ENCODE results near the gene CYBC1.

The CYBC1 gene

DNA sequence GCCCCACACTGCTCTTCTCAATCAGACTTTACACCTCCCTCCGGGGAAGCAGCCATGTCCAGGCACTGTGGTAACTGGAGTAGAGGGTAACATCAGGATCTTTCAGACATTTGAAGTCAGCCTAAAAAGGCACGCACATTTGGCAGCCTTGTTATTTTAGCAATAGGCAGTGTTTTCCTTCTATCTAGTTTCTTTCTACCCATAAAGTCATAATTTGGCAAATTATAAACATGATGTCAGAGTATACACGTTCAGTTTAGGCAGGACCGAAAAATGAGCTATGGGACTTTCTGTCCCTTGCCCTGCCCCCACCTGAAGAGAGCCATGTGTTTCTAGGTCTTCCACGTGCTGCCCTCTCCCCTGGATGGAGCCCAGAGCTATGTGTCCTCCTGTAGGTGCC, 29.1 kb upstream of the CYBC1 start:
- Histone ChIP-seq H3K9me3 (no peaks in the 10 kb centered on the region), H3K4me1 (no peaks in the 10 kb centered on the region), H3K4me3 (ENCODE audit: low read depth, low read length) (no peak overlapping the region), H3K36me3 (peaks cover 61% of the 10 kb centered on the region), H3K27me3 (no peaks in the 10 kb centered on the region)
- DNase-seq: no peak
- TF ChIP-seq, protein P1, sequence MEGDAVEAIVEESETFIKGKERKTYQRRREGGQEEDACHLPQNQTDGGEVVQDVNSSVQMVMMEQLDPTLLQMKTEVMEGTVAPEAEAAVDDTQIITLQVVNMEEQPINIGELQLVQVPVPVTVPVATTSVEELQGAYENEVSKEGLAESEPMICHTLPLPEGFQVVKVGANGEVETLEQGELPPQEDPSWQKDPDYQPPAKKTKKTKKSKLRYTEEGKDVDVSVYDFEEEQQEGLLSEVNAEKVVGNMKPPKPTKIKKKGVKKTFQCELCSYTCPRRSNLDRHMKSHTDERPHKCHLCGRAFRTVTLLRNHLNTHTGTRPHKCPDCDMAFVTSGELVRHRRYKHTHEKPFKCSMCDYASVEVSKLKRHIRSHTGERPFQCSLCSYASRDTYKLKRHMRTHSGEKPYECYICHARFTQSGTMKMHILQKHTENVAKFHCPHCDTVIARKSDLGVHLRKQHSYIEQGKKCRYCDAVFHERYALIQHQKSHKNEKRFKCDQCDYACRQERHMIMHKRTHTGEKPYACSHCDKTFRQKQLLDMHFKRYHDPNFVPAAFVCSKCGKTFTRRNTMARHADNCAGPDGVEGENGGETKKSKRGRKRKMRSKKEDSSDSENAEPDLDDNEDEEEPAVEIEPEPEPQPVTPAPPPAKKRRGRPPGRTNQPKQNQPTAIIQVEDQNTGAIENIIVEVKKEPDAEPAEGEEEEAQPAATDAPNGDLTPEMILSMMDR (IDR thresholded peaks at IDR 0.05; ENCODE audit: low read depth, low read length): no peak

DNA sequence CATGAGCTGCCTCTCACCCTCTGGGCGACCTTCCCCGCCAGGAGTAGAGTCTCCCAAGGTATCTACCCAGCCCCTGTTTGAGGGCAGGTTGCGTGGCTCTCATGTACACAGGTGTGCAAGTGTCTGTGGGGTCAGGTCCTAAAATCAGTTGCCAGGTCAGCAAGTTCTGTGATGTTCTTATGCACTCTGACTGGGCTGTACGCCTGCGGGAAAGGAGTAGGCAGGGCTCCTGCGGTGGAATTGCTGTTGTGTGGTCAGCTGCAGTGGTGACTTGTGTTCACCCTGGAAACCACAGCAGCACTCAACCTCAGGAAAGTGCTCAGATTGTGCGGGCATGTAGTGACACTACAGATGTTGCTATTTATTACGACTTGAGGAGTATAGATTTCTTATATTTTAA, 27.4 kb upstream of the CYBC1 start:
- Histone ChIP-seq H3K36me3 (peaks cover 62% of the 10 kb centered on the region), H3K27me3 (no peaks in the 10 kb centered on the region), H3K4me3 (ENCODE audit: low read depth, low read length) (no peak overlapping the region), H3K9me3 (no peaks in the 10 kb centered on the region), H3K4me1 (no peaks in the 10 kb centered on the region)
- no peak for DNase-seq
- TF ChIP-seq, protein P1 (IDR thresholded peaks at IDR 0.05; ENCODE audit: low read depth, low read length): no peak

DNA sequence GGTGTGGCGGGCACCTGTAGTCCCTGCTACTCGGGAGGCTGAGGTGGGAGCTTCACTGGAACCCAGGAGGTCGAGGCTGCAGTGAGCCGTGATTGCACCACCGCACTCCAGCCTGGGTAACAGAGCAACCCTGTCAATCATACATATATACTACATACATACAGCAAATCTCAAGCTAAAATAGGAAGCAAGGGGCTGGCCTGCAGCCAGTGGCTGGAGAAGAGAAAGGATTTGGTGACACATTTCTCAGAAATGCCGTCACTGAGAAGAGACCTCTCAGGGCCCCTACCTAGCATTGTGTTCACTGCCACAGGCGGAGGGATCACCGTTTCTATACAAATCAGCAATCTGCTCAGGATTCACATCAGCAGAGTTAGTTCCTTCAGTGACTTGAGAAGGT, 24.9 kb upstream of the CYBC1 start:
- Histone ChIP-seq H3K4me1 (no peaks in the 10 kb centered on the region), H3K4me3 (ENCODE audit: low read depth, low read length) (no peak overlapping the region), H3K36me3 (peaks cover 59% of the 10 kb centered on the region), H3K9me3 (no peaks in the 10 kb centered on the region), H3K27me3 (no peaks in the 10 kb centered on the region)
- DNase-seq: no peak
- TF ChIP-seq, protein P1 (IDR thresholded peaks at IDR 0.05; ENCODE audit: low read depth, low read length): no peak

DNA sequence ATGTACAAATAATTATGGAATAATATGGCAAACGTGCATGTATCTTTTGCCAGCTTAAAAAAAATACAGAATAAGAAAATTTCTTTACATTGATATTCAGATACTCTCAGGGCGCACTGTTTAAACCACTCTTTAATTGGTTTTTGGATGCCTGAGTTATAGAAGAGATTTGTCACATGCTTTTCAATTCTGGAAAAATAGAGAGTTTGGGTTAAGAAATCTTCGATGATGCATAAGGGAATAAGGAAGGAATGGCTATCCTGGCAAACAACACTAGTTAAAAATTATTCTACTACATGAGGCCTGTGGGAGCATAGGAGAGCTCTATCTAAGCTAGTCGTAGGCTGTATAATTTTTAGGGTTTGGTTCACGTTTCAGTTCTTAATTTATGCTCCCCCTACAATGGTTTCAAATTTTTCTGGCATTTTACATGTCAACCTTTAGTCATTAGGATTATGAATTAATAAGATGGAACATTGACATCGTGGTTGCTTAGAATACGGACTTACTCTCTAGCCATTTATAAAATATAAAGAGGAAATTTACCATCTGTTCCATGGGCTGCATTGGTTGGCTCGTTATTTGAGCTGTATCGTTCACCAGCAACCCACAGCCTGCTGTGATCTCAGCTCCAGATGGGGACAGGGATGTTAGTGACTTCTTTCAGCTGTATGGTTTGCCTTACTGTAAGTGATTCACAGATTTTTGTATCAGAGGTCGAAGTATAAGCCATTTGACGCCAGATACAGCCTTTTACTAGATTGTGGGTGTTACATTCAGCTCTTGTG, 23.9 kb upstream of the CYBC1 start:
- TF ChIP-seq, protein P1 (IDR thresholded peaks at IDR 0.05; ENCODE audit: low read depth, low read length): no peak
- peaks cover 57% of the 10 kb centered on the region for H3K36me3 ChIP-seq
- no peak for DNase-seq
- no peaks in the 10 kb centered on the region for H3K4me1 ChIP-seq
- no peak overlapping the region for H3K4me3 ChIP-seq (ENCODE audit: low read depth, low read length)
- no peaks in the 10 kb centered on the region for H3K27me3 ChIP-seq
- no peaks in the 10 kb centered on the region for H3K9me3 ChIP-seq

DNA sequence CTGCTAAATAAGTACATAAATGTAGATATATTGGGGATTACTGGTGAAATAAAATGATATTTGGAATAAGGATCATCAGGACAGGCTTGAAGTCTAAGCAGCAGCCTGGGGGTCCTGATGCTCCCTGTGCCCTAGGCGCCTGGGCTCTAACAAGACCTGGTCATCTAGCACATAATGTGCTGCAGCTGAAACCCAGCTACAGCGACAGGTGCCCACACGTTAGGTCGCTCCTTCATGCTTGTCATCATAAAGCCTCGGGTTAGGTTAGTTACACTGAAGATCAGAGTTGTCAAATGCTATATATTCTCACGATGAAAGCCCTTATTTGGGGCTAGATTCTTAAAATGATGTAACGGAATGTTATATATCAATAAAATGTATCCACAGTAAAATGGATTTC, 19.5 kb upstream of the CYBC1 start:
- TF ChIP-seq, protein P1 (IDR thresholded peaks at IDR 0.05; ENCODE audit: low read depth, low read length): no peak
- H3K4me3 ChIP-seq (ENCODE audit: low read depth, low read length): no peak overlapping the region
- no peaks in the 10 kb centered on the region for H3K27me3 ChIP-seq
- H3K9me3 ChIP-seq: no peaks in the 10 kb centered on the region
- no peak for DNase-seq
- H3K4me1 ChIP-seq: no peaks in the 10 kb centered on the region
- H3K36me3 ChIP-seq: peaks cover 50% of the 10 kb centered on the region

DNA sequence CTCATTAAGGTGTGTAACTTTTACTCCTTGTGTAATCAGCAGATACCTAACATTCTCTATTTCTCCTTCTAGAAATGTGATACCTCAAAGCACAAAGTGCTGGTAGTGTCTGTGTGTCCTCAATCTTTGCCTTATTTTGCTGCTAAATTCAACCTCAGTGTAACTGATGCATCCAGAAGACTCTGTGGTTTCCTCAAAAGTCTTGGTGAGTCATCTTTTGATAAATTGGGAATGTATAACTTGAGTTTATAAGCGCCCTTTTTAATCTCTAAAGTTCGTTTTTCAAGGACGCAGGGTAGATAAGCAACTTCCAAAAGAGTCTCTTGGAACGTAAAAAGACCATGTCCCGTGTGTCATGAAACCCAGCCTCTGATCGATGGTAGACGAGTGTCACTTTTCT, 18.1 kb upstream of the CYBC1 start:
- no peaks in the 10 kb centered on the region for H3K27me3 ChIP-seq
- H3K36me3 ChIP-seq: peaks cover 60% of the 10 kb centered on the region
- TF ChIP-seq, protein P1 (IDR thresholded peaks at IDR 0.05; ENCODE audit: low read depth, low read length): no peak
- H3K9me3 ChIP-seq: no peaks in the 10 kb centered on the region
- no peak overlapping the region for H3K4me3 ChIP-seq (ENCODE audit: low read depth, low read length)
- H3K4me1 ChIP-seq: no peaks in the 10 kb centered on the region
- no peak for DNase-seq
